Panc1 (cell line): ENCODE data around the gene FGG. TPM values are rescaled to one million over a fixed set of nuclear protein-coding genes. Genes with fewer than 3 reads are reported as not detected.

ENCODE experiments used
- ATAC-seq: fragments of 200-7000 bp; cut with Tn5 transposase; 2 replicates; pipeline ENCODE4 v1.9.1; 2020; ENCODE audit warnings: mild to moderate bottlenecking, moderate library complexity
- BruUV-seq: library from RNA; stranded (reverse); fragments of 400-500 nt; replicated peaks from 2 replicates; lab custom pipeline; 2021; lab: Mats Ljungman, UMichigan
- CTCF ChIA-PET: fragments of 300-600 bp; sonication (Branson Sonifier 250); formaldehyde crosslinking; loops from one replicate; lab custom pipeline; 2022; ENCODE audit warnings: antibody characterized with exemption; lab: Charles Lee
- POLR2A ChIA-PET: fragments of 300-600 bp; sonication (Branson Sonifier 250); formaldehyde crosslinking; loops from one replicate; lab custom pipeline; 2022; ENCODE audit warnings: antibody characterized with exemption; lab: Charles Lee
- DNase-seq: peaks from one replicate; pipeline ENCODE4 v3.0.0-alpha.2; 2010; ENCODE audit warnings: low read depth, low spot score
- H3K27ac ChIP-seq: 2 replicates; pipeline ENCODE4 v1.5.1; 2011; ENCODE audit warnings: mild to moderate bottlenecking, low read length, inconsistent platforms
- H3K27me3 ChIP-seq: fragments of 200-500 bp; sonication (Bioruptor generic); 2 replicates; pipeline ENCODE4 v1.6.0; 2014; ENCODE audit warnings: low read length, inconsistent platforms; ENCODE audit not compliant: control insufficient read depth, insufficient read depth
- H3K36me3 ChIP-seq: fragments of 200-500 bp; sonication (Bioruptor generic); 2 replicates; pipeline ENCODE4 v1.5.1; 2014; ENCODE audit warnings: inconsistent platforms, mild to moderate bottlenecking, low read length, moderate library complexity; ENCODE audit not compliant: control insufficient read depth, insufficient read depth
- H3K4me1 ChIP-seq: 2 replicates; pipeline ENCODE4 v1.5.1; 2011; ENCODE audit warnings: inconsistent platforms, mild to moderate bottlenecking, low read length, moderate library complexity; ENCODE audit not compliant: control insufficient read depth, insufficient read depth
- H3K4me3 ChIP-seq, 2 experiments: 2 replicates each; pipeline ENCODE4 v1.5.1; 2011 to 2012; ENCODE audit warnings: low read depth in 2 of 2, low read length in 2 of 2, mild to moderate bottlenecking in 2 of 2, inconsistent platforms in 1 of 2, moderate library complexity in 1 of 2
- H3K9me3 ChIP-seq: fragments of 200-500 bp; sonication (Bioruptor generic); 2 replicates; pipeline ENCODE4 v1.5.1; 2014; ENCODE audit warnings: low read depth, mild to moderate bottlenecking, inconsistent platforms, low read length, moderate library complexity; ENCODE audit not compliant: control insufficient read depth, insufficient read depth
- POLR2AphosphoS5 ChIP-seq: IDR thresholded peaks from 2 replicates; pipeline ENCODE4 v1.6.1; 2012; ENCODE audit warnings: mild to moderate bottlenecking, low read depth, low read length, moderate library complexity
- SIN3A ChIP-seq: IDR thresholded peaks from 2 replicates; pipeline ENCODE4 v1.6.1; 2012; ENCODE audit warnings: low read depth, mild to moderate bottlenecking, low read length, moderate library complexity, borderline replicate concordance; ENCODE audit not compliant: insufficient read depth
- TCF7L2 ChIP-seq: IDR thresholded peaks from 2 replicates; pipeline ENCODE4 v1.6.1; 2011; ENCODE audit warnings: mild to moderate bottlenecking, low read depth, low read length, inconsistent platforms
- in situ Hi-C: cut with HindIII; loops from 2 replicates; pipeline ENCODE4 v1.10.0; 2016; ENCODE audit warnings: low sequenced_read_pairs, low pct_unique_long_range_greater_than_20kb
- intact Hi-C: fragments of 100-400 bp; cut with micrococcal nuclease; formaldehyde crosslinking; loops from one replicate; pipeline ENCODE4 v1.10.0; 2022; ENCODE audit not compliant: unreplicated experiment
- total RNA-seq: library from RNA; stranded (reverse); gene quantifications from one replicate; pipeline ENCODE4 v1.2.1, GENCODE V29; 2021; ENCODE audit not compliant: unreplicated experiment
- TF ChIP-seq, protein P1 (sequence below): fragments of 450-650 bp; IDR thresholded peaks from 2 replicates; pipeline ENCODE4 v1.5.1; 2017; ENCODE audit warnings: mild to moderate bottlenecking
- TF ChIP-seq, protein P2 (sequence below), 2 experiments: IDR thresholded peaks; 2 replicates each; pipeline ENCODE4 v1.6.1; 2011 to 2012; ENCODE audit warnings: low read depth in 2 of 2, control low read depth in 1 of 2, low read length in 1 of 2, mild to moderate bottlenecking in 1 of 2, moderate library complexity in 1 of 2; ENCODE audit not compliant: insufficient read depth in 1 of 2

FGG gene
- total RNA-seq, 1 experiment from 2014 or later: 1.8 TPM

DNA sequence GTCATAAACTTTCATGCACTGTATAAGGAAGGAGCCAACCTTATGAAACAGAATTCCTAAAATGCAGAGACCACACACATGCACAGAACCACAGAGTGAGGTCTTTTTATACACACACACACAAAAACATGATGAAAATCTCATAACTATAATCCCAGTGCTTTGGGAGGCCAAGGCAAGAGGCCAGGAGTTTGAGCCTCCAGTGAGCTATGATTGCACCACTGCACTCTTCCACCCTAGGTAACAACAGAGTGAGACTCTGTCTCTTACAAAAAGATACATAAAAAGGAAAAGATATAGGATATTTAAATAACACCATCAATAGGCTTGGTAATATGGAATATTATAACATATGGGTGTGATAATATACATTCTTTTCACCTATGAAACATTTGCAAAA lies 32.5 kb downstream of the FGG start:
- POLR2A ChIA-PET: no interaction called here
- no peaks in the 10 kb centered on the region for H3K36me3 ChIP-seq
- BruUV-seq: no TSS peak
- H3K9me3 ChIP-seq: no peaks in the 10 kb centered on the region
- TF ChIP-seq POLR2AphosphoS5 (no peak), TCF7L2 (no peak), SIN3A (no peak)
- TF ChIP-seq, protein P1, sequence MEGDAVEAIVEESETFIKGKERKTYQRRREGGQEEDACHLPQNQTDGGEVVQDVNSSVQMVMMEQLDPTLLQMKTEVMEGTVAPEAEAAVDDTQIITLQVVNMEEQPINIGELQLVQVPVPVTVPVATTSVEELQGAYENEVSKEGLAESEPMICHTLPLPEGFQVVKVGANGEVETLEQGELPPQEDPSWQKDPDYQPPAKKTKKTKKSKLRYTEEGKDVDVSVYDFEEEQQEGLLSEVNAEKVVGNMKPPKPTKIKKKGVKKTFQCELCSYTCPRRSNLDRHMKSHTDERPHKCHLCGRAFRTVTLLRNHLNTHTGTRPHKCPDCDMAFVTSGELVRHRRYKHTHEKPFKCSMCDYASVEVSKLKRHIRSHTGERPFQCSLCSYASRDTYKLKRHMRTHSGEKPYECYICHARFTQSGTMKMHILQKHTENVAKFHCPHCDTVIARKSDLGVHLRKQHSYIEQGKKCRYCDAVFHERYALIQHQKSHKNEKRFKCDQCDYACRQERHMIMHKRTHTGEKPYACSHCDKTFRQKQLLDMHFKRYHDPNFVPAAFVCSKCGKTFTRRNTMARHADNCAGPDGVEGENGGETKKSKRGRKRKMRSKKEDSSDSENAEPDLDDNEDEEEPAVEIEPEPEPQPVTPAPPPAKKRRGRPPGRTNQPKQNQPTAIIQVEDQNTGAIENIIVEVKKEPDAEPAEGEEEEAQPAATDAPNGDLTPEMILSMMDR: no peak
- TF ChIP-seq, protein P2, sequence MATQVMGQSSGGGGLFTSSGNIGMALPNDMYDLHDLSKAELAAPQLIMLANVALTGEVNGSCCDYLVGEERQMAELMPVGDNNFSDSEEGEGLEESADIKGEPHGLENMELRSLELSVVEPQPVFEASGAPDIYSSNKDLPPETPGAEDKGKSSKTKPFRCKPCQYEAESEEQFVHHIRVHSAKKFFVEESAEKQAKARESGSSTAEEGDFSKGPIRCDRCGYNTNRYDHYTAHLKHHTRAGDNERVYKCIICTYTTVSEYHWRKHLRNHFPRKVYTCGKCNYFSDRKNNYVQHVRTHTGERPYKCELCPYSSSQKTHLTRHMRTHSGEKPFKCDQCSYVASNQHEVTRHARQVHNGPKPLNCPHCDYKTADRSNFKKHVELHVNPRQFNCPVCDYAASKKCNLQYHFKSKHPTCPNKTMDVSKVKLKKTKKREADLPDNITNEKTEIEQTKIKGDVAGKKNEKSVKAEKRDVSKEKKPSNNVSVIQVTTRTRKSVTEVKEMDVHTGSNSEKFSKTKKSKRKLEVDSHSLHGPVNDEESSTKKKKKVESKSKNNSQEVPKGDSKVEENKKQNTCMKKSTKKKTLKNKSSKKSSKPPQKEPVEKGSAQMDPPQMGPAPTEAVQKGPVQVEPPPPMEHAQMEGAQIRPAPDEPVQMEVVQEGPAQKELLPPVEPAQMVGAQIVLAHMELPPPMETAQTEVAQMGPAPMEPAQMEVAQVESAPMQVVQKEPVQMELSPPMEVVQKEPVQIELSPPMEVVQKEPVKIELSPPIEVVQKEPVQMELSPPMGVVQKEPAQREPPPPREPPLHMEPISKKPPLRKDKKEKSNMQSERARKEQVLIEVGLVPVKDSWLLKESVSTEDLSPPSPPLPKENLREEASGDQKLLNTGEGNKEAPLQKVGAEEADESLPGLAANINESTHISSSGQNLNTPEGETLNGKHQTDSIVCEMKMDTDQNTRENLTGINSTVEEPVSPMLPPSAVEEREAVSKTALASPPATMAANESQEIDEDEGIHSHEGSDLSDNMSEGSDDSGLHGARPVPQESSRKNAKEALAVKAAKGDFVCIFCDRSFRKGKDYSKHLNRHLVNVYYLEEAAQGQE (IDR thresholded peaks at IDR 0.05; ENCODE audit: insufficient read depth in 1 of 2, low read depth in 2 of 2, low read length in 1 of 2): no peak
- DNase-seq (no peak), ATAC-seq (no peak)
- no peak overlapping the region for H3K4me3 ChIP-seq
- H3K27me3 ChIP-seq: no peaks in the 10 kb centered on the region
- CTCF ChIA-PET: no interaction called here
- in situ Hi-C loops: no loop called here
- no peaks in the 10 kb centered on the region for H3K4me1 ChIP-seq
- no peak overlapping the region for H3K27ac ChIP-seq
- intact Hi-C loops: no loop called here

DNA sequence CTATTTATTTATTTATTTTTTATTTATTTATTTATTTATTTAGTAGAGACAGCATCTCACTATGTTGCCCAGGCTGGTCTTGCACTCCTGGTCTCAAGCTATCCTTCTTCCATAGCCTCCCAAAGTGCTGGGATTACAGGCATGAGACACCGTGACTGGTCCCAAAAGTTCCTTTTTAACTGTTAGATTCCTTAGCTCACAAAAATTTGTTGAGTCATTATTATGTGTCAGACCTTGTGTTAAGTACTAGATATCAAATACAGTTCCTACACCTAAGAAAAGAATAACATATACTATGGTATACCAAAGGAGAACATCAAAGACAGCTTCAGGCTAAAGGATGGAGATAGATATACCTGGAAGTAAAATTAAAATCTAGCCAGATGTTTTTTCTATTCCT lies 33.5 kb downstream of the FGG start:
- Histone ChIP-seq H3K36me3 (no peaks in the 10 kb centered on the region), H3K27ac (no peak overlapping the region), H3K27me3 (no peaks in the 10 kb centered on the region), H3K4me3 (no peak overlapping the region), H3K9me3 (no peaks in the 10 kb centered on the region), H3K4me1 (no peaks in the 10 kb centered on the region)
- no peak for TF ChIP-seq POLR2AphosphoS5
- TF ChIP-seq SIN3A: no peak
- no peak for TF ChIP-seq TCF7L2
- TF ChIP-seq, protein P1: no peak
- TF ChIP-seq, protein P2 (IDR thresholded peaks at IDR 0.05; ENCODE audit: insufficient read depth in 1 of 2, low read depth in 2 of 2, low read length in 1 of 2): no peak
- ATAC-seq: no peak
- intact Hi-C loops: no loop called here
- DNase-seq: no peak
- ChIA-PET POLR2A (no interaction called here), CTCF (no interaction called here)
- BruUV-seq: no TSS peak
- in situ Hi-C loops: no loop called here
